GM18907 (cell line): ENCODE measurements around the gene AGAP3.

Experiments used
- ATAC-seq: cut with Tn5 transposase; IDR thresholded peaks from one replicate; pipeline ENCODE4 v1.9.1; 2021; ENCODE audit warnings: mild to moderate bottlenecking, moderate library complexity; ENCODE audit not compliant: unreplicated experiment

AGAP3 gene

DNA sequence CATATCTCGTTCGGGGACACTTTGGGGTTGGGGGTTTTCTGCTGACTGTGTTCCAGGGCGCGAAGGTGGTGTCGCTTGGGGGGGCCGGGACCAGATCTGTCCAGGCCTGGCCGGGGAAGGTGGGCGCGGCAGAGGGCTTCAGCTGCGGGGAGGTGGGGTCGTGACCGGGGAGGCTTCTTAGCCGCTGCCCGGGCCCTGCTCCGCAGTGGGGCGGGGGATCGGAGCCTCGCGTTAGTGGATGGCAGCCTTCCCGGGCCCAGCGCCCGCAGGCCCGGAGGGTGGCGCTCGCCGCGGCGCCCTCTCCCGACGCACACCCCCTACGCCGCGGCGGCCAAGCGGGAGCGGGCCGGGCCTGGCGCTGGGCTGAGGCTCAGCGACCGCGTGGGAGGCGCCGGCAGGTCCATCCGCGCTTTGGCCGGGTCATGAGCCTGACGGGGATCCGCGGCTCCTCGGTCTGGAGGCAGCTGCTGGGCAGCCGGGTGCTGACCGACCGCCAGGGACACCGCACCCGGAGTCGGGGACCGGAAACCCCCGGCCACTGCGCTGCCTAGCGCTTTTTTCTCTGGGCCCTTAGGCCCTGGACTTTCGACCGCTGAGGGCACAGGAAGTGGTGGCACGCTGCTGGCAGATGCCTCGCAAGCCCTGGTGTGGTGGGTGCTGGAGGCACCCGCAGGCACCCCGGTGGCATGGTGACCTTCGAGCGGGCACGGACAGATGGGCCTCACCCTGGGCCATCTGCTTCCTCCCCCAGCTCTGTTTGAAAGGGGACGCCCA lies 1.2 kb downstream of the AGAP3 start:
- ATAC-seq: peak; percentile 31

DNA sequence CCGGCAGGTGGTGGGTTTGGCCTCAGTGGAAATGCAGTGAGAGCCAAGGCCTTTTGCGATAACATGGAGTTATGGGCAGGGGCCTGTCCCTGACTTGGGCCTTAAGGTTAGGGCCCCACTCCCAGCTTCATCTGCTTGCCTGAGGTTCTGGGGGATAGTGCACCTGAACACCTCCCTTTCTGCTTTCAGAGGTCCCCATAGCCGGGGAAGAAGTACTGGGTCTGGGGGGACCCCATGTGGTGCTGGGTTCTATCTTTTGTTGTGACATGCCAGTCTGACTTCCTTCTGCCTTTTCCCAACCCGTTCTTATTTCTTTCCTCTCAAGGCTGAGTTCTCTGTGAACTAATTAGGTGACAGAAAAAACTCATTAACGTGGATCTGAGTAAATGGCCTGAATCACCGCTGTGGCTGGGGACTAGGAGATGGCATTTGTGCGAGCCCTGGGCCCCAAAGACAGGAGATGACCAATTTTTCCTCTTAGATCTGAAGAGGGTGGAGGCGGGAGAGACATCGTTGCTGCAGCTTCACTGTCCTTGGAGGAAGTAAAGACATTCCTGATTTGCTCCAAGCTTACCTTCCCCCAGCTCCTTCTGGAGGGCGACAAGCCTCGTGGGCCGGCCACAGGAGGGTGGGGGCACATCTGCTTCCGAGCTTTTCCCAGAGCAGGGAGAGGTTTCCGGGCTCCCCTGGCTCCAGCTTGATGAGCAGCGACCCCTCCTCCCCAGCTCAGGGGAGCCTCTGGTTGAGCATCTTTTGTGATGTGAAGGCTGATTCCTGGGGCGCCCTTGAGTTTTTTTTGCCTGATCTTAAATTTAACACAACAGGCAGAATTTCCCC lies 2.0 kb downstream of the AGAP3 start:
- no peak for ATAC-seq

DNA sequence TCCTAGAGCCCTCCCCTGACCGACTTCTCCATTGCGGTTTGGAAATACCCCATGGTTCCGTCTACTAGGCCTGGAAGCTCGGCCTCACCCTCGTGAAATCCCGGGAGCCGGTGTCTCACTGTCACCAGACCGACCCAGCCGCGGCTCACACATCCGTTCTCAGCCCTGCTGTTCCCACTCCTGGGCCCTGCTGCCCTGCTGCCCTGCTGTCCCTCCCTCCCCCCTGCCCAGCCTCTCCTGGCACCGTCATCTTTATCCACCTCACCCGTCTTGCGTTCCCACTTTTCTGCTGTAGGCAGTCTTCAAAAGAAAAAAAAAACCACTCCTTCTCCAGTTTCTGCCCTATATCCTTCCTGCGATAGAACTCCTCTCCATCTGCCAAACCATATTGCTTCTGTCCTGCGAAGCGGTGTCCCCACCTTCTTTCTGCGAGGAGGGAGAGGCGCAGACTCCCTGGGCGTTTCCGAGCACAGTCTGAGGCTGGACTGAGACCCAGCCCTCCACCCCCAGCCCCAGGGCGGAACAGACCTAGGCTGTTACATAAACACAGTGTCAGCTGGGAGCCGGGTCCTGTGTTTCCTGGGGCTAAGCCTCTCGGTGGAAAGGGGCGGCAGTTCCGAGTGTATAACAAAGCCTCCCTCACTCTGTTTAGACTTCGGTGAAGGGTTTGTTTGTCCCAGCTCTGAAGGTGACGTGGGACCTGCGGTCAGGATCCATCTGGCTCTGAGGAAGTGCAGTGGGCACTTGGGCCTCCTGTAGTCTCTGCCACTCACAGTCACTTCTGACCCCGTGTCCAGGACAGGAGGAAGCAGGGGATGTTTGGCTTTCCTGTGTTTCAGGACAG lies 2.8 kb downstream of the AGAP3 start:
- ATAC-seq: no peak

DNA sequence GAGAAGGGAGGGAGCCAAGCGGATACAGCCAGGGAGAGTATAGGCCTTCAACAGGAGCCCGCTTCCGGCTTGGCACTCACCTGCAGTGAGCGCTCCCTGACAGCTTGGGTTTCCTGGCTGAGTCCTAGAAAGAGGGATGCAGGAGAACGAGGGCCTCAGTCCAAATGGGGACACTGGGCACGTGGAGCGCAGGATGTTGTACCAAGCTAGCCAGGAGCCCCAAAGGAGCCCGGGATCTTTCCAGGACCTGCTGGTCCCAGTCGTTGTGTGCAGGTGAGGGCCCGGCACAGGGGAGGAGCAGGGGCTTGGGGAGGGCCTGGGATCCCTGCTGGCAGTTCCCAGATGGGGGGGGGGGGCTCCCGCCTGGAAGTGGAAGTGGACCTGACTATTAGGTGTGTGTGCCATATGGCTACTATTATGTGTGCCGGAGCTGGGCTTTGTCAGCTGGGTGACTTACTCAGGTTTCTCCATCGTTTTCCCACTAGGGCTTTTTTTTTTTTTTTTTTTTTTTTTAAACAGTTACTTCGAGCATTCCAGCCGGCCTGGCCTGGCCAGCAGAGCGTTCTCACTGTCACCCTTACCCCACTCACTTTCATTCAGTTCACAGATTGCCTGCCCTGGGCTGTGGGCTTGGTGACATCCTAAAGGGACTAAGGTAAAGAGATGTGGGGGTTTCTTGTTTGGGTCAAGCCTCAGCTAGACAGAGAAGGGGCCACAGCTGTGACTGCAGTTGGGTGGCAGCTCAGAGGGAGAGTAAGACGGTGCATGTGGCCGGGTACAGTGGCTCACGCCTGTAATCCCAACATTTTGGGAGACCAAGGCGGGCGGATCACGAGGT lies 3.8 kb downstream of the AGAP3 start:
- no peak for ATAC-seq

DNA sequence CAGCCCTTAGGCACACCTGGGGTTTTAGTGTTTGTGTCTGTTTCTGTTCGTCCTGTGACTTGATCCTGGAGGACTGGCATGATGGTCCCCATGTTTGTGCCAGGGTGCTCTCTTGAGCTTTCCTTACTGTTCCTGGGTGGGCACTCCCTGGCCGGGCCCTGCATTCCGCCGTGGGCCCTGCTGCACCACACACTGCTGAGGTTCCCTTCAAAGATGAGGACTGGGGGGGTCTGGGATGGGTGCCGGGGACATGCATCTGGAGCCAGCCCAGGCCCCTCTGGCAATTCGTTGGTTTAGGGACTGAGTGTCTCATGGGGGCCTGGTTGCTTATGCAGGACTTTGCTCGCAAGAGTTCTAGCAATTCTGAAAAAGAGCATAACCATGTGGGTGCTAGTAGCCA lies 4.7 kb downstream of the AGAP3 start:
- ATAC-seq: no peak

DNA sequence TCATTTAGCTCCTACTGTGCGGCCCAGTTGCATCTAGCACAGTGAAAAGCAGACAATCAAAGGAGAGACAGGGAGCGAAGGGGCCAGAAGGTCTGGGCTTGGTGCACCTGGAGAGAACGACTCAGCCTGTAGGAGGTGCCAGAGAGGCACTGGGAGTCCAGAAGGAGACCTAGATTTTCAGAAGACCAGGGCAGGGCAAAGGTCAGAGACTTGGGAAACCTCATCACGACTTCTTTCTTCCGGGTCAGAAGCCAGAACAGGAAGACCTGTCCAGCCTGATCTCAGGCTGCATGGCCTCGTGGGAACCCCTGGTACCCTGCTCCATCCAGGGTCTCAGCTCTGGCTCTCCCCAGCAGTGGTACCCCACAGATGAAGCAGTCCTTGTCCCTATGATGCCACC lies 5.2 kb downstream of the AGAP3 start:
- ATAC-seq: no peak

DNA sequence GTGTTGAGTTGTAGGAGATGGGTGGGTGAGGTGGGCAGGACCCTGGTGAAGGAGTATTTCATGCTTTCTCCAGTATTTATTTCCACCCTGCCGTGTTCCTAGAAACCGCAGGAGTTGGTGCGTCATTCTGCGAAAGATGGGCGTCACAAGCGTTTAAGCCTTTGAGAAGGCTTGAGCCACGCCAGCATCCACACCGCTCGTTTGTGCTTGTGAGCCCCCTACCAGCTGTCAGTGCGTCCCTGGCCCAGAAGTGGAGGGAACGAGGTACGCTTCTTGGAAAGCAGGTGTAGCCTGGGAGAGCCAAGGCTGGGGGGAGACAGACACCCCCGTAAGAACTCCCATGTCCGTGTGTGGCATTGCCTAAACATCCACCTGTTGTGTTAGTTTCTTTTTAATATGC lies 5.7 kb downstream of the AGAP3 start:
- no peak for ATAC-seq

DNA sequence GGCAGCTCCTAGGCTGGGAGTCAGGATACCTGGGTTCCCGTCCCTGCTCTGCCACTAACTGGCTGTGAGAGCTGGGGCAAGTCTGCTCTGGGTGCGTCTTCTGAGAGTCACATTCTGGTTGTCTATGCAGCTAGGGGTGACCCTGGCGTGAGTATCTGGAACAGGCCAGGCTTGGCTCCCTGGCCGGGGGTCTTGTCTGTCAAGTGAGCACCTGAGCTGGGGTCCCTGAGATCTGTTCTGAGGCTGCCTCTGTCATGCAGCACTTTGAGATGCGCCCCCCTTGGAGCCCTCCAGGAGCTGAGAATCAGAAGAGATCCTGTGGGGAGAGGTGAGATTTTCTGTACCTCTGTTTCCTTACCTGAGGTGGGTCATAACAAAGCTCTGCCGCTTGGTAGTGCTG lies 7.5 kb downstream of the AGAP3 start:
- ATAC-seq: no peak

DNA sequence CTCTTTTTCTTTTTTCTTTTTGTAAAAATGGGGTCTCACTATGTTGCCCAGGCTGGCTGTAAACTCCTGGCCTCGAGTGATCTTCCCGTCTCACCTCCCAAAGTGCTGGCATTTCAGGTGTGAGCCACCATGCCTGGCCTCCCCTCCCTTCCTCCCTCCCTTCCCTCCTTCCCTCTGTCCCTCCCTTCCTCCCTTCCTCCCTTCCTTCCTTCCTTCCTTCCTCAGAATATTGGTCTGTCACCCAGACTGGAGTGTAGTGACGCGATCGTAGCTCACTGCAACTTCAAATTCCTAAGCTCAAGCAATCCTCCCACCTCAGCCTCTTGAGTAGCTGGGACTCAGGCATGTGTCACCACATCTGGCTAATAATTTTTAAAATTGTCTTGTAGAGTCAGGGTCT lies 8.4 kb downstream of the AGAP3 start:
- no peak for ATAC-seq

DNA sequence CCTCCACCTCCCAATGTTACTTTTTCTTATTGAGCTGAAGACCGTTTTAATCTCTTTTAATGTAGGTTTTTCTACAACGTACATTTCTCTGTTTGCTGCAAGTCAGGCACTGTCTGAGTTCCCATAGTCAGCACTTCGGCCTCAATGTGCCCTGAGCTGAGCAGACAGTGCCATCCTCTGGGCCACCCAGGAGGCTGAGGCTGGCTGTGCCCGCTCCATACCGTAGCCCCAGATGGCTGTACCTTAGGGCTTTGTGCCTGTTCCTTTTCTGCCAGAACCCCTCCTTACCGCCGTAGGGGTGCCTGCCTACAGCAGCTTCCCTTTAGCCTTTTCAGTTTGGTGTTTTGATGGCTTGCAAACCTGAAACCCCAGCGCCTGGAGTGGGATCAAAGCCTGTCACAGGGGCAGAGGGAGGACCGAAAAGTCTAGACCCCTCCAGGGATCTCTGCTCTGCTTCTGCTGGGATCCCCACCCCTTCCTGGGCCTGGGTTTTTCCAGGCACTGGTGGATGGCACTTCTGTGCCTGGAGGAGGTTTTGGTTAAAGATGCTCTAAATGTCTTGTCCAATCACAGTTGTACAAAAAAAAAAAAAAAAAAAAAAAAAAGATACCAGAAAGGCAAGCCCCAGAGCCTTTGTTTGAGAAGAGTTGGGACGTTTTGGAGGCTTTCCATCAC lies 9.0 kb downstream of the AGAP3 start:
- ATAC-seq: no peak

DNA sequence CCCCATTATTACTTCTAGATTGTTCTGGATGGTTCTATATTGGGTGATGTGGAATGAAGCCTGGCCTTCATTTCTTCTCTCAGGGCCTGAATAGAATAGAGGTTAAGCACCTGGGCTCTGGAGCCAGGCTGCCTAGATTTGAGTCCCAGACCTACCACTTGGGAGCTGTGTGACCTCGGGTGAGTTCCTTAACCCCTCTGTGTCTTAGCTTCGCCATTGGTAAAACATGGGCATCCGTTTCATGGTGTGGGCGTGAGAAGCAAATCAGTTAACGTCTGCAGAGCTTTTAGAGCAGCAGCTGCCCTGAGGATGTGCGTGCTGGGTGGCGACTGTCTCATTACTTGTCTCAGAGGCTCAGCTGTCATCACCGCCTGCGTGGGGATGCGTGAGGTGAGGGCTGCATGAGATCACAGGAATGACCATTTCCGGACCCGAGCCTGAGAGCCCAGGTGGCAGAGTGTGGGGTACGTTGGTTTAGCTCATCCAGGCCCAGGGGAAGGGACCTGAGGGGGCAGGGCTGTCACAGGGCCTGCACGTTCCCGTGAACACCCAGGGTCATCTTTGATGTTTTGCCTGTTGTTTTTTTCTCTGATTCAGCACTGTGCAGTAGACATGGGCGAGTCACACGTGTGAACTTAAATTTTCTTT lies 9.7 kb downstream of the AGAP3 start:
- no peak for ATAC-seq

DNA sequence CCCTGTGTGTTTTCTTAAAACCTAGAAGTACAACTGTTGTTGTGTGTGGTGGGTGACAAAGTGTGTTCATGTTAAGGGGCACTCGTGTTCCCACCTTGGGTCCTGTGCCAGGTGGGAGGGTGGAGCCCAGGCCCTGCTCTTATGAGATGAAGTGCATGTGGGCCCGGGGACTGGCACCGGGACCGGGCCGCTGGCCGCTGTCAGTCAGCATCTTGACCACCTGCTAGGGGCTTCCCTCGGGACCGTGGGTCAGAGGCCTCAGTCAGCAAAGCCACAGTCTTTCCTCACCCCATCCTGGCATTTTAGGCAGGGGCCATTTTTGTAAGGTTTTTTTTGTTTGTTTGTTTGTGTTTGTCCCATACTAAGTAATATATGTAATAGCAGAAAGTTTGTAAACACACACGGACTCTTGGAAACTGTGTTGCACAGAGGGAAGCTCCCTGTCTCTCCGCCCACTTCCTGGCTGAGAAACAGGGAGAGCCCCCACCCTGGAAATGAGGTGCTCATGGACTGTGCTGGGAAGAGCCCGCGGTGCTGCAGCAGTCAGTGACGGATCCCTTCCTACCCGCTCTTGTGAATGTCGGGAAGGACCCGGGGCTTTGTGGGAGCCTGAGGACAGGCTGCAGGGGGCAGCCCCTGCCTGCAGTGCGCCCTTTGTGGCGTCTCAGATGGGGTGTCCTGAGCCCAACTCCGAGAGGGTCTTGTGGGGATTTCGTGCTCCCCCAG lies 13.4 kb downstream of the AGAP3 start:
- ATAC-seq: no peak

DNA sequence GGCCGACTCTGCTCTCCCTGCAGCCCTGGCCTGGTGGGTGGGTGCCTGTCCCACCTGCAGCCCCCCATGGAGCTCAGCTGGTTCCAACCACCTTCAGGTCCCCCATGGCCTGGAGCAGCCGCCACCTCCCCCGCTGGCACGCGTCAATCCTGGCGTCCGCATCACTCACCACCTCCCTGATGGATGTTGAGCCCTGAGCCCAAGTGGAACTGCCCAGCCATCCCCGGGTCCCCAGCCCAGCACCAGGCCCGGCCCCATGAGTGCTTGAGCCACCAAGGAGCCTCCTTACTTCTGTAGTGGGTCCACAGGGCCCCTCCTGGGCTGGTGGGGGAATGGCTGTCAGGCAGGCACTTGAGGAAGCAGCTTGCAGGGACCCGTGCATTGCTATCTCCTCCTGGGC lies 14.6 kb downstream of the AGAP3 start:
- no peak for ATAC-seq

DNA sequence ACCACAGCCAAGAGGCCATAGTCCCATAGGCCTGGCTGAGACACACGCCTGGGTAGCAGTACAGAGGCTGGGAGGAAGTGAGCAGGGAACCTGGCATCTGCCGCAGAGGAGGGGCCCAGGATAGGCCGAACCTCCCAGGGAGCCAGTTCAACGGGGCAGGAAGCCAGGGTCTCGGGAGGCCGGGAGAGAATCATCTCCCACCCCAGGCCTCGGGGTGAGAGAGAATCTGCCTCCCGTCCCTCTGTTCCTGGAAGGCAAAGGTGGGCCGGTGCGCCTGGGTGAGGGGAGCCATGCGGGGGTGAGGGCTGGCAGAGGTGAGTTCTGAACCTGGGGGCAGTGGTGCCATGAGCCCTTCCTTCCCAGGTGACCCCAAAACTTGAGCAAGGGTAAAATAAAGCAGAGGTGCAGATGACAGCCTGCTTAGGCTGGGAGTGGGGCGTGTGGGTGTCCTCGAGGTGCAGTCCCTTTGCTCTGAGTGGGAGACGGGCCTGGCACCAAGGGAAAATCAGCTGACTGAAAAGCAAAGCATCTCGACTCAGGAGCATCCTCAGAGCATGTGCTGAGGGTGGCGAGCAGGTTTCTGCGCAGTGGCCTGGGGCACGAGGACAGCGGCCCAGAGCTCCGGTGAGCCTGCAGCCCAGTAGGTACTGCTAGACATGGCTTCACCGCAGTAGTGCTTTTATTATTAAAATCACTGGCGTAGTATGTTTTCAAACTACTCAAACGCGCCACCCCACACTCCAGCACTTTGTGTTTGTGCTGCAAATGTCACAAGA lies 15.5 kb downstream of the AGAP3 start:
- ATAC-seq: no peak

DNA sequence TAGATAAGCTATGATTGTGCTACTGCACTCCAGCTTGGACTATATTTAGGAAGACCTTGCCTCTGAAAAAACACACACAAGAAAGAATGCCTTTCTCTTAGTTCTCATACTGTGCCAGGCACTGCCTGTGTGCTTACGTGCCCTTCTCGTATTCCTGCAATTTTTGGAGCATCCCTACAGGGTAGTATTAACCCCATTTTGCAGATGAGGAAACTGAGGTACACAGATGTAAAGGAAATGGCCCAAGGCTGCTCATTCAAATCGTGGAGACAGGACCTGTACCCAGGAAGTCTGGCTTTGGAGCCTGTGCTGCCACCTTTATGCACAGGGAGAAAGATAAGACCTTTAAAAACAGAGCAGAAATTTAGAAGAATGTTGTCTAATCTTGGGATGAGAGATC lies 16.7 kb downstream of the AGAP3 start:
- ATAC-seq: no peak

DNA sequence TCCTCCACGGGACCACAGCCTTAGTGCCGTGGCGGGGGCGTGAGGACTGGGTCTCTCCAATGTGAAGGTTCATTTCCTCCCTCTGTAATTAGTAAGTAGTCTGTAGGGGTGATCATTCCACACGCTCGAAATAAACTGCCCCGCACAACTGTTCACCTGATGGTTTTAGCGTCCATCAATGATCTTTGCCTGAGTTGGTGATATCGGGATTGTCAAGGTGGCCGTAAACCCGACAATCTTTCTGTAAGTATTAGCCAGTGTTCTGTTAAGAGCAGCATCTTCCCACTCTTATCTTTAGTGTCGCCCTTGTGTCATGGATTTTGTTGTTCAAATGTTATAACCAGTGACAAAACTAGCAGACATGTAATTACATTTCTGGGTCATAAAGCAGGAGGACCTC lies 17.7 kb downstream of the AGAP3 start:
- no peak for ATAC-seq

DNA sequence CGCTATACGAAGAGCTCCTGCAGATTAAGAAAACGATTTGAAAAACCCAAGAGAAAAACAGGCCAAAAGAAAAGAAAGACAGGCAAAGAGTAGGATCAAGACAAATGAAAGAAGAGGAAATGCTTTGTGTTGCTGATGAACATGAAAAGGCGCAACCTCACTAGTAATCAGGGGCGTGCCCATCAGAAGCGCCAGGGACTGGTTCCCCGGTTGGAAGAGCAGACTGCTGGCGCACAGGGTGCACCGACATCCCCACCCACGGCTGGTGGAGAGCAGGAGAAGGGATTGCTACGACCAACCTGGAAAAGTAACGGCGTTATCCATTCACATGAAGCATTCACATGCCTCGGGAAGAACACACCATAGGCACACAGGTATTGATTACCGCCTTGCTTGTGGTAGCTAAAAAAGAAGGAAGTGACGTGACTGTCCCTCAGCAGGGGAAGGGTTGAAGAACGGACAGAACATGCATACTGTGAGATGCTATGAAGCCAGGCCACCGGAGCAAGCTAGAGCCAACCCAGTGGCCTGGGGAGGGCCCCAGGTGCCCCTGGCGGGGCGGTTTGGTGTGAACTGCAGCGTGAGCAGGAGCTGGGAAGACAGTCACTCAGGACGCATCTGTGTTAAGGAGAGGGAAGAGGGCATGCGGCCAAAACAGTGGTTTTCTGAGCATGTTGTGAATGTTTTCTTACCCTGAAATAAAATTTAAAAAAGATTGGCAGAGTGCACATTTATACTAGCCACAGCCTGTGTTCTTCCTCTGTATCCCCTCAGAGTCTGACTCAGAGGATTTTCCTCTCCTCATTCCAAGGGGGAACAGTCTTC lies 18.3 kb downstream of the AGAP3 start:
- no peak for ATAC-seq
